ENCODE measurements around the gene SNTN.

Gene SNTN

DNA sequence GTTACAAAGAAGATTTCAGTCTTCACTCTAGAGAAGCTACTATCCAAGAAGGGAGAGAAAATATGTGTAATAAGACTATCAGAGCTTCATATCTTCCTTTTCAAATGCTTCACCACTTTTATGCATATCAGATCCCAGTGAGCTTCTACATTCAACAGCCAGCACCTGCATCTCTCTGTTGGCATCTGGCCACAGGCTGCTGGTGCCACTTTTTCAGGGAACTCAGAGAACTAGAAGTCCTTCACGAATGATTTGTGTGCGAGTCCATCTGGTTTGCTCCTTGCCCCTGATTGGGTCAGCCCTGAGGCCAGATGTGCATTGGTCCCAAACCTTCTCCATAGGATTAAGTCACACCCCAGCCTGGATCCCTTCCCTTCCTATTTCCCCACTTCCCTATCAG, 22.1 kb downstream of the SNTN start:
- DNase-seq (ENCODE audit: low read depth), result no peak

DNA sequence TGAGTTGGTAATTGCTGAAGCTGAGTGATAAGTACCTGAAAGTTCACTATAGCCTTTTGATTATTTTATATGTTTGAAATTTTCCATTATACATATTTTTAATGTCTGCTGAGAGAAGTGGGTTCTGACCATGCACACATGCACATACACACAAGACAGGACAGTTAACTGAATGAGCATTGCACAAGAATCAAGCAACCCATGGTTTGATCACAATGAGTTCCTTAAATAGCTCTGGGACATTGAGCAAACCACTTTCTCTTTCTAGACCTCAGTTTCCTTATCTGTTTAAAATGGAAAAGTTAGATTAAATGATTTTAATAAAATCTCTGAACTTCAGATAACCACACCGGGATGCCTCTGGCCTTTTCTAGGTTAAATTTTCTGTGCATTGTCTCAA, 26.7 kb downstream of the SNTN start:
- DNase-seq (ENCODE audit: low read depth), result no peak

DNA sequence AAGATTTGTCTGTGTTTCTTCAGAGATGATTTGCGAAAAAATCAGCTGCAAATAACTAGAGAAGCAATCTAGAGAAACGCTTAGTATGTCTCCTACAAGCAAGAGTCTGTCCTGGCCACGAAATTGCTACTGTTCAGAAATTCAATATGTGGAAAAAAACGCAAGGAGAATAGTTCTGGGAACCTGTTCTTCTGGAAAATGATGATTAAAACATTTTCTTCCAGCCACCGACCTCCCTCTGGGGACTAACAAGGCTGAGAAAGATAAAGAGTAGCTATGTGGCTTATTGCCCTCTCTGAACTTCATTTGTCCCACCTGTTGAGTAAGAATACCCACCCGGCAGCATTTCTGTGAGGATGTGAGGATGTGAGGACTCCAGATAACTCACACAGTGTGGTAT, 31.6 kb downstream of the SNTN start:
- DNase-seq (ENCODE audit: low read depth), result no peak

DNA sequence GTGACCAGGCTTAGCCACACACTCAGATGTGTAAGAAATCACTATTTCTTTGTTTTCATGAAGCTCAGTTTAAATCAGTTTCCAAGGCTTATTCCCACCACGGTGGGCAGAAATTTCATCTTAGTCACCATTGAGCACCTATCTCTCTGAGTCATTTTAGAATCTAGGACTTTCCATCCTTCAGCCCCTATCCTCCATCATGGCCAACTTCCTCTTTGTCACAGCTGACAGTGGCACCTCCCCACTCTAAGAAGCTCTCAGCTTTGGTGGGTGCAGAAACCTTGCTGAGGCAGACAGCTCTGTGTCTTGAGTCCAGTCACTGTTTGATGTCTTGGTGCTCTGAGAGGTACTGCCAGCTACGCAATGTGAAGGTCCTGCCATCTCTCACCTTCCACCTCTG, 32.9 kb downstream of the SNTN start:
- no peak for DNase-seq (ENCODE audit: low read depth)

DNA sequence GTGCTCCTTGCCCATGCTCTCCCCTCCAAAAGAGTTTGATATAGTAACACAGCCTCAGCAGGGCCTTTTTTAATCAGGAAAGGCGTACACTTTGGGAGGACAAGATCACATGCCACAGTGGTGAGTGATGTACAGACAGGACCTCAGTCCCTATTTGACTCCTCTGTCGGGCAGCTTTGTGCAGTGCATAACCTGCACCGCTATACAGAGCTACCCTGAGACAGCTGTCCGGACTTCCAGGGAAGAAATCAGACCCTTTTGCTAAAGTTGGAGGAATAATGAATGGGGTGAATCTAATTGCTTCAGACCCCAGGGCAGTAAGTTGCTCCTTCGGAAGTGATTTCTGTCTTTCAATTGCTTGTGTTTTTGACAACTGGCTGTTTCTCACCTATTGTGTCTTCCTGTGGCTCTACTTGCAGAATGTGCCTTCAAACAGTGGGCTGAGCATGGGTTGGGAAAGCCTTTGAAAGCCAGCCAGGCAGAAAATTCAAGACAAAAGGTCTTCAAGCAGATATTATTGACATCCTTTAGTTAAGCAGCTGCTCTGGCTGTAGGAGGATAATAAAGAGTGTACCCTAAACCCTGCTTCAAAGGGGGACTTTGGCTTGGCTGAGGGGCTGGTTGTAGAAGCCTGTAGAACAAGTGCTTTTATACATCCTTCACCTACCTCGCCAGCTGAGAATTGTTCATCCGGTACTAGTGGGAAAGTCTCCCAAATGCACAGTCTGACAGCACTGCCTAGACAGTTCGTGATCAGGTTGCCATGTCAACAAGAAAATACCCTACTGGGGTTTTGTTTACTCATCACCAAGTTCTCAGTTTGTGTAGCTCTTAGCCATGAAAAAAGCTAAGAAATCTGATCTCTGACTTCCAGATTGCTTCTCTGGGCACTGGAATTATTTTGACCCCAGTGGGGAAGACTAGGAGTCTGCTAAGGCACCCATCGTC, 35.1 kb downstream of the SNTN start:
- DNase-seq (ENCODE audit: low read depth), result no peak

DNA sequence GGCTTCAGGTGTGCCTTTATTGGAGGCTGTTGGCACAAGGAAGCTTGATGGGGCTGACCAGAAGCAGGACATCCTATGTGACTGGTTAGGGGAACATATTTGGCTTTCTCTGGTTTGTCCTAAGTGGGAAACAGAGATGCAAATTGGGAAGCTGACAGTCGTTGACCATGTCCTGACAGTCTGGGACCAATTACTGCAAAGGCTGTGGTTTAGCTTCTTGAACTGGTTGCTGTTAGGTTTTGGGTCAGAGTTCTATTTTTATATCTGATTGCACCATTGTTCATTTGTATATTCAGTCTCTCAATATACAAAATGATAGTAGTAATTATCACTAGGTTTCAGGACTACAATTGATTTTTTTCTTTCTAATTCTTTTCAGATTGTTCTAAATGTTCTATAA, 36.8 kb downstream of the SNTN start:
- no peak for DNase-seq (ENCODE audit: low read depth)

DNA sequence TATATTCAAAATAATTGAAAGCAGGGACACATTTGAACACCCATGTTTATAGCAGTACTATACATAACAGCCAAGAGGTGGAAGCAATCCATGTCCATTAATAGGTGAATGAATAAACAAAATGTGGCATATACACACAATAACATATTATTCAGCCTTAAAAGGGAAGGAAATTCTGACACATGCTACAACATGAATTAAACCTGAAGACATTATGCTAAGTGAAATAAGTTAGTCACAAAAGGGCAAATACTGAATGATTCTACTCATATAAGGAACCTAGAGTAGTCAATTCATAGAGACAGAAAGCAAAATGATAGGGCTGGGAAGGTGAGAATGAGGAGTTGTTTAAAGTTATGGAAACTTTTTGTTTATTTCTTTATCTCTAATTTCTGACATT, 40.9 kb downstream of the SNTN start:
- DNase-seq (ENCODE audit: low read depth), result no peak

DNA sequence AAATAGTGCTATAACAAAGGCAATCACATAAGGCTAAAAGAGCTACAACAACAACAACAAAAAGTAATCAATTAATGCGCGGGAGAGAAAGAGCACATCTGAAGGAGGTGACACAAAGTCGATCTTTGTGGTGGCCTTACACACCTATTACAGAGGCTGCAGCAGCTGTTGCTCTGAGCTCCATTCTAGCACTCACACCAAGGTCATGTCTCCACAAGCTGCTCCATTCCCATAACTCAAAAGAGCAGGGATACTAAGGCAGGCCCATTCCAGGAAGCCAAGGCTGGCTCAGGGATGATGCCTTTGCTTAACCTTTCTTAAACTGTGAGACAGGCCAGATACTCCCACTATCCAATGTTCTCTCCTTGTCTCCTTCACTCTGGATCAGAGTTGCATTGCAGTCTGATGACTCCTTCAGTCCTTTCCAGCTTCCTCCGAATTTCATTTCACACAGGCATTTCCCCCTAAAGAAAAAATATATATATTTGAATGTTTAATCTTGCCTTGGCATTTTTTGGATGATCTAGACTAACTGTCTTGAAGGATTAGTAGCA, 52.7 kb downstream of the SNTN start:
- no peak for DNase-seq (ENCODE audit: low read depth)

DNA sequence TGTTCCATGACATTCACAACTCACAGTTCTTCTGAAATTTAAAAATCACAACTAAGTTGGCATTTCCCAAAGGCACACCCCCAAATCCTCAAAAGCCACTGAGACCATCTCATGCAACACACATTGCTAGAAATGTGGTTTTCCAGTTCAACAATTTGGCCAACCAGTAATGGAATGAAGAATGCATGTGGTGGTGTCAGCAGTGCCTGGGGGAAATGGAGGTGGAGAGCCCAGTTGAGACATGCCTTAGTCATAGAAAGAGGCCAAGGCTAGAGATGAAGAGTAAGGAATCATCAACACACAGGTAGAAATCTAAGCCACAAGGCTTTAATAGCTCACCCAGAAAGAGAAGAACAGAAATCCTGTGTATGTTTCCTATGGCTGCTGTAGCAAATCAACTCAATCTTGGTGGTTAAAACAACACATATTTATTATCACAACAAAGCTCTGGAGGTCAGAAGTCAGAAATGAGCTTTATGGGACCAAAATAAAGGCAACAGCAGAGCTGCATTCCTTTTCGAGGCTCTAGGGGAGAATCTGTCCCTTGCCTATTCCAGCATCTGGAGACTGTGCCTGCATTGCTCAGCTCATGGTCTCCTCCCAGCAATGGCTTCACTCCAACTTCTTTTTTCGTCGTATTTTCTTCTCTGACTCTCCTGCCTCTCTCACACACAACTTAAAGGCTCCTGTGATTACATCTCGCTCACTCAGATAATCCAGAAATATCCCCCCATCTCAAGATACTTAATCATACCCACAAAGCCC, 54.0 kb downstream of the SNTN start:
- DNase-seq (ENCODE audit: low read depth), result no peak

DNA sequence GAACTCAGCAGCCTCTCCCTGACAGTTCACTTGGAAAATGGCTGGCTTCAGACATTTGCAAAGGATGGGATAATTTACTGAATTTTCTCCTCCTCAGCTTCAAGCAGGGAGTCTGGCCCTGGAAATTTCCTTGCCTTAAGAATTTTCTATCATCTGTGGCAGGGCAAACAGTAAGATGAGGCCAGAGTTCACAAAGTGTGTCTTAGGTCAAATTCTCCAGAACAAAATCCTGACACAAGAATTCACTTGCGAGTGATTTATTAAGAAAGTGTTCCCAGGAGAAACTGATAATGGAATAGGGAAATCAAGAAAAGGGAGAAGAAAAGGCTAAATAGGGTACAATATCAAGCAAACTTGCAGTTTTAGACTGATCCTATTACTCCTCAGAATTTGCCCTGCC, 55.3 kb downstream of the SNTN start:
- no peak for DNase-seq (ENCODE audit: low read depth)

DNA sequence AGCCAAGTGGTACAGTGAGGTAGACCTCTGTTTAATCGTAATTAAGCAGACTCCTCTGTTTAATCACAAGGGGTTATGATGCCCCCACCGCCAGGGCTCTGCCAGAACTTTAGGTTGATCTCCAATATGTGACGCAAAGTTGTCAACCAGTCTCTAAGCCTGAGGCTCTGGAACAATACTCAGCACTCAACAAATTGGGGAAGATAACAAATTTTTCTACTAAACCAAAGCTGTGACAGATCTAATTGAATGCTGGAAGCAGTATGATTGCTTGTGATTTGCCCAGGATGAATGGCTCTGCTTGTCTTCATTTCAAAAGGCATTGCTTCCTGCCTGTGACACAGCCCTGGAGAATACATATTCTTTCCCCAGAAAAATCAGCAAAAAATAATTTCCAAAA, 57.1 kb downstream of the SNTN start:
- DNase-seq (ENCODE audit: low read depth), result no peak
